Astrocyte of the cerebellum (primary cell): Measurements from ENCODE around the gene DMD.

Experiments used
- DNase-seq: peaks from one replicate; pipeline ENCODE4 v3.0.0-alpha.2; 2011; ENCODE audit warnings: low read depth
- H3K4me3 ChIP-seq: 2 replicates; pipeline ENCODE4 v1.5.1; 2011; ENCODE audit warnings: mild to moderate bottlenecking, low read depth, low read length, moderate library complexity
- CTCF ChIP-seq: IDR thresholded peaks from 2 replicates; pipeline ENCODE4 v1.5.1; 2012; ENCODE audit warnings: low read length, low read depth, moderate library complexity, mild to moderate bottlenecking; ENCODE audit errors: missing control alignments
- in situ Hi-C: cut with HindIII; loops from 2 replicates; pipeline ENCODE4 v1.10.0; 2017; ENCODE audit warnings: low sequenced_read_pairs

DMD gene

GRCh38 chrX:31609130-31609529 lies 1602.2 kb downstream of the DMD start:
- no peak overlapping the region for H3K4me3 ChIP-seq
- TF ChIP-seq CTCF, result no peak
- DNase-seq, result no peak
- in situ Hi-C loops, result no loop called here

GRCh38 chrX:31608638-31609037 lies 1602.7 kb downstream of the DMD start:
- in situ Hi-C loops, result no loop called here
- TF ChIP-seq CTCF, result no peak
- no peak overlapping the region for H3K4me3 ChIP-seq
- DNase-seq, result no peak

GRCh38 chrX:31606771-31607170 lies 1604.6 kb downstream of the DMD start:
- in situ Hi-C loops, result no loop called here
- no peak for TF ChIP-seq CTCF
- DNase-seq, result no peak
- no peak overlapping the region for H3K4me3 ChIP-seq

- in situ Hi-C loops, result no loop called here
- TF ChIP-seq CTCF, result no peak
- DNase-seq, result no peak
- no peak overlapping the region for H3K4me3 ChIP-seq
These were observed 1606.6 kb downstream of the DMD start for GRCh38 chrX:31604629-31605221.

GRCh38 chrX:31603411-31604120 lies 1607.8 kb downstream of the DMD start:
- in situ Hi-C loops, result no loop called here

GRCh38 chrX:31600823-31601222 lies 1610.5 kb downstream of the DMD start:
- in situ Hi-C loops, result no loop called here
- no peak for TF ChIP-seq CTCF
- no peak overlapping the region for H3K4me3 ChIP-seq
- DNase-seq, result no peak

More at GRCh38 chrX:31603411-31604120, 1607.8 kb downstream of the DMD start:
- no peak for TF ChIP-seq CTCF
- H3K4me3 ChIP-seq, result no peak overlapping the region
- peak; percentile 27 for DNase-seq
